Measurements from ENCODE around the gene OAS3.

The OAS3 gene

GRCh38 chr12:113006641-113007040 lies 68.4 kb downstream of the OAS3 start:
- Mint-ChIP-seq H3K9me3 (peaks cover 16% of the 10 kb centered on the region), H3K4me1 (ENCODE audit: low read depth) (no peaks in the 10 kb centered on the region), H3K27me3 (no peaks in the 10 kb centered on the region), H3K4me3 (no peak overlapping the region), H3K36me3 (ENCODE audit: low read depth) (peaks cover 91% of the 10 kb centered on the region), H3K27ac (no peak overlapping the region)
- intact Hi-C loops (cut with micrococcal nuclease): no loop called here

- intact Hi-C loops (cut with micrococcal nuclease): no loop called here
- Mint-ChIP-seq H3K4me3 (no peak overlapping the region), H3K27me3 (no peaks in the 10 kb centered on the region), H3K36me3 (ENCODE audit: low read depth) (peaks cover 91% of the 10 kb centered on the region), H3K9me3 (peaks cover 21% of the 10 kb centered on the region), H3K27ac (no peak overlapping the region), H3K4me1 (ENCODE audit: low read depth) (no peaks in the 10 kb centered on the region)
These were observed 68.9 kb downstream of the OAS3 start for GRCh38 chr12:113007166-113007565.

GRCh38 chr12:113010701-113011100 lies 72.4 kb downstream of the OAS3 start:
- H3K4me3 Mint-ChIP-seq: no peak overlapping the region
- intact Hi-C loops (cut with micrococcal nuclease): no loop called here
- peaks cover 6% of the 10 kb centered on the region for H3K27me3 Mint-ChIP-seq
- H3K9me3 Mint-ChIP-seq: peaks cover 21% of the 10 kb centered on the region
- peaks cover 57% of the 10 kb centered on the region for H3K36me3 Mint-ChIP-seq (ENCODE audit: low read depth)
- no peak overlapping the region for H3K27ac Mint-ChIP-seq
- peaks cover 6% of the 10 kb centered on the region for H3K4me1 Mint-ChIP-seq (ENCODE audit: low read depth)

- intact Hi-C loops (cut with micrococcal nuclease): no loop called here
- peaks cover 25% of the 10 kb centered on the region for H3K36me3 Mint-ChIP-seq (ENCODE audit: low read depth)
- peaks cover 6% of the 10 kb centered on the region for H3K4me1 Mint-ChIP-seq (ENCODE audit: low read depth)
- no peak overlapping the region for H3K27ac Mint-ChIP-seq
- peaks cover 11% of the 10 kb centered on the region for H3K27me3 Mint-ChIP-seq
- no peak overlapping the region for H3K4me3 Mint-ChIP-seq
- H3K9me3 Mint-ChIP-seq: peaks cover 21% of the 10 kb centered on the region
These were observed 76.3 kb downstream of the OAS3 start for GRCh38 chr12:113014565-113014964.

- Mint-ChIP-seq H3K27ac (no peak overlapping the region), H3K27me3 (peaks cover 24% of the 10 kb centered on the region), H3K4me1 (ENCODE audit: low read depth) (peaks cover 6% of the 10 kb centered on the region), H3K36me3 (ENCODE audit: low read depth) (peaks cover 3% of the 10 kb centered on the region), H3K4me3 (no peak overlapping the region), H3K9me3 (peaks cover 4% of the 10 kb centered on the region)
- intact Hi-C loops (cut with micrococcal nuclease): no loop called here
These were observed 78.5 kb downstream of the OAS3 start for GRCh38 chr12:113016796-113017195.

- Mint-ChIP-seq H3K4me1 (ENCODE audit: low read depth) (peaks cover 6% of the 10 kb centered on the region), H3K27me3 (peaks cover 29% of the 10 kb centered on the region), H3K4me3 (no peak overlapping the region), H3K9me3 (no peaks in the 10 kb centered on the region), H3K27ac (no peak overlapping the region), H3K36me3 (ENCODE audit: low read depth) (no peaks in the 10 kb centered on the region)
- intact Hi-C loops (cut with micrococcal nuclease): no loop called here
These were observed 80.8 kb downstream of the OAS3 start for GRCh38 chr12:113019025-113019424.

- intact Hi-C loops (cut with micrococcal nuclease): no loop called here
- no peaks in the 10 kb centered on the region for H3K4me1 Mint-ChIP-seq (ENCODE audit: low read depth)
- H3K4me3 Mint-ChIP-seq: no peak overlapping the region
- H3K27me3 Mint-ChIP-seq: peaks cover 25% of the 10 kb centered on the region
- no peaks in the 10 kb centered on the region for H3K9me3 Mint-ChIP-seq
- no peak overlapping the region for H3K27ac Mint-ChIP-seq
- no peaks in the 10 kb centered on the region for H3K36me3 Mint-ChIP-seq (ENCODE audit: low read depth)
These were observed 83.2 kb downstream of the OAS3 start for GRCh38 chr12:113021500-113021899.
